ENCODE results near the gene OXSR1. TPM values are rescaled to one million over a fixed set of nuclear protein-coding genes. Genes with fewer than 3 reads are reported as not detected.

Gene OXSR1
- total and polyA plus RNA-seq, 2 of the 13 experiments (the other 11 are each of a cell fraction or from before 2014, with no cell fraction given), result 27.4 to 32.6 TPM

DNA sequence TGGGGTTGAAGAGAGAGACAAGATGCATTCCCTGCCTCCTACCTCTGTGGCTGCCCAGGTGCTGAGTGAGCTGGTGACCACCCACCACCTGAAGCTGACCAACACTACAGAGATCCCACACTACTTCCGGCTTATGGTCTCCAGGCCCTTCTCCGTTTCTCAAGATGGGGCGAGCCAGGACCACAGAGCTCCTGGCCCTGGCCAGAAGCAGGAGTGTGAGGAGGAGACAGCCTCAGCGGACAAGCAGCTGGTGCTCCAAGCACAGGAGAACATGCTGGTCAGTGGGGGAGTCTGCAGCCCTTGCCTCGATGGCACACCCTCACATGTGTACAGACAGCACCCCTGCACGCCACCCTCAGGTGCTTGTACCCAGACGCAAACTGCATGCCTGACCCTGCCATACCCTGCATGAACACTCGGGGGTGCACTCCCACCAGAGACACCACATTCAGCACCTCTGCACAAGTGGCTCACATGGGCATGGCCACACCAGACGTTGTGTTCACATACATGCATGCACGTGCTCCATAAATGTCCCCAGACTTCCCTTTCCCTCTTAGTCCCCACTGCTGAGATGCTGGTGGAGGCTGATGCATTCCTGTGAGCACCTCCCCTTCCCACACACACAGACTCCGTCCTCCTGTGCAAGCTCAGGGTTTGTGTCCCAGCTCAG is 47.5 kb upstream of the OXSR1 start (continued):
- TF ChIP-seq, protein P1, sequence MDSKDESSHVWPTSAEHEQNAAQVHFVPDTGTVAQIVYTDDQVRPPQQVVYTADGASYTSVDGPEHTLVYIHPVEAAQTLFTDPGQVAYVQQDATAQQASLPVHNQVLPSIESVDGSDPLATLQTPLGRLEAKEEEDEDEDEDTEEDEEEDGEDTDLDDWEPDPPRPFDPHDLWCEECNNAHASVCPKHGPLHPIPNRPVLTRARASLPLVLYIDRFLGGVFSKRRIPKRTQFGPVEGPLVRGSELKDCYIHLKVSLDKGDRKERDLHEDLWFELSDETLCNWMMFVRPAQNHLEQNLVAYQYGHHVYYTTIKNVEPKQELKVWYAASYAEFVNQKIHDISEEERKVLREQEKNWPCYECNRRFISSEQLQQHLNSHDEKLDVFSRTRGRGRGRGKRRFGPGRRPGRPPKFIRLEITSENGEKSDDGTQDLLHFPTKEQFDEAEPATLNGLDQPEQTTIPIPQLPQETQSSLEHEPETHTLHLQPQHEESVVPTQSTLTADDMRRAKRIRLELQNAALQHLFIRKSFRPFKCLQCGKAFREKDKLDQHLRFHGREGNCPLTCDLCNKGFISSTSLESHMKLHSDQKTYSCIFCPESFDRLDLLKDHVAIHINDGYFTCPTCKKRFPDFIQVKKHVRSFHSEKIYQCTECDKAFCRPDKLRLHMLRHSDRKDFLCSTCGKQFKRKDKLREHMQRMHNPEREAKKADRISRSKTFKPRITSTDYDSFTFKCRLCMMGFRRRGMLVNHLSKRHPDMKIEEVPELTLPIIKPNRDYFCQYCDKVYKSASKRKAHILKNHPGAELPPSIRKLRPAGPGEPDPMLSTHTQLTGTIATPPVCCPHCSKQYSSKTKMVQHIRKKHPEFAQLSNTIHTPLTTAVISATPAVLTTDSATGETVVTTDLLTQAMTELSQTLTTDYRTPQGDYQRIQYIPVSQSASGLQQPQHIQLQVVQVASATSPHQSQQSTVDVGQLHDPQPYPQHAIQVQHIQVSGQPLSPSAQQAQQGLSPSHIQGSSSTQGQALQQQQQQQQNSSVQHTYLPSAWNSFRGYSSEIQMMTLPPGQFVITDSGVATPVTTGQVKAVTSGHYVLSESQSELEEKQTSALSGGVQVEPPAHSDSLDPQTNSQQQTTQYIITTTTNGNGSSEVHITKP (CRISPR knock-in tag; IDR thresholded peaks at IDR 0.05; ENCODE audit: low read depth), result no peak
- TF ChIP-seq ZNF83 (CRISPR knock-in tag; IDR thresholded peaks at IDR 0.05; ENCODE audit: borderline replicate concordance) (no peak), HDAC2 (CRISPR knock-in tag; IDR thresholded peaks at IDR 0.05) (peak; percentile 39), ZNF713 (CRISPR knock-in tag; IDR thresholded peaks at IDR 0.05) (no peak), ZNF501 (CRISPR knock-in tag; IDR thresholded peaks at IDR 0.05) (no peak; the same call in 1 of the 2 replicates), PHF21A (CRISPR knock-in tag; IDR thresholded peaks at IDR 0.05) (no peak), ZNF607 (CRISPR knock-in tag; IDR thresholded peaks at IDR 0.05; ENCODE audit: borderline replicate concordance) (no peak), FIP1L1 (IDR thresholded peaks at IDR 0.05; ENCODE audit: borderline replicate concordance, insufficient read depth, low read depth, low read length) (no peak), NFE2L2 (IDR thresholded peaks at IDR 0.05; ENCODE audit: low read length) (no peak), NRL (CRISPR knock-in tag; IDR thresholded peaks at IDR 0.05; ENCODE audit: borderline replicate concordance) (no peak), CBX1 (IDR thresholded peaks at IDR 0.05; ENCODE audit: low read depth) (no peak), MAF1 (CRISPR knock-in tag; IDR thresholded peaks at IDR 0.05; ENCODE audit: borderline replicate concordance) (no peak), NCOA5 (CRISPR knock-in tag; IDR thresholded peaks at IDR 0.05) (no peak)
- TF ChIP-seq, protein P2, sequence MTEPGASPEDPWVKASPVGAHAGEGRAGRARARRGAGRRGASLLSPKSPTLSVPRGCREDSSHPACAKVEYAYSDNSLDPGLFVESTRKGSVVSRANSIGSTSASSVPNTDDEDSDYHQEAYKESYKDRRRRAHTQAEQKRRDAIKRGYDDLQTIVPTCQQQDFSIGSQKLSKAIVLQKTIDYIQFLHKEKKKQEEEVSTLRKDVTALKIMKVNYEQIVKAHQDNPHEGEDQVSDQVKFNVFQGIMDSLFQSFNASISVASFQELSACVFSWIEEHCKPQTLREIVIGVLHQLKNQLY (CRISPR knock-in tag; IDR thresholded peaks at IDR 0.05), result no peak
- TF ChIP-seq, protein P3, sequence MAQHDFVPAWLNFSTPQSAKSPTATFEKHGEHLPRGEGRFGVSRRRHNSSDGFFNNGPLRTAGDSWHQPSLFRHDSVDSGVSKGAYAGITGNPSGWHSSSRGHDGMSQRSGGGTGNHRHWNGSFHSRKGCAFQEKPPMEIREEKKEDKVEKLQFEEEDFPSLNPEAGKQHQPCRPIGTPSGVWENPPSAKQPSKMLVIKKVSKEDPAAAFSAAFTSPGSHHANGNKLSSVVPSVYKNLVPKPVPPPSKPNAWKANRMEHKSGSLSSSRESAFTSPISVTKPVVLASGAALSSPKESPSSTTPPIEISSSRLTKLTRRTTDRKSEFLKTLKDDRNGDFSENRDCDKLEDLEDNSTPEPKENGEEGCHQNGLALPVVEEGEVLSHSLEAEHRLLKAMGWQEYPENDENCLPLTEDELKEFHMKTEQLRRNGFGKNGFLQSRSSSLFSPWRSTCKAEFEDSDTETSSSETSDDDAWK (CRISPR knock-in tag; IDR thresholded peaks at IDR 0.05), result no peak
- TF ChIP-seq, protein P4, sequence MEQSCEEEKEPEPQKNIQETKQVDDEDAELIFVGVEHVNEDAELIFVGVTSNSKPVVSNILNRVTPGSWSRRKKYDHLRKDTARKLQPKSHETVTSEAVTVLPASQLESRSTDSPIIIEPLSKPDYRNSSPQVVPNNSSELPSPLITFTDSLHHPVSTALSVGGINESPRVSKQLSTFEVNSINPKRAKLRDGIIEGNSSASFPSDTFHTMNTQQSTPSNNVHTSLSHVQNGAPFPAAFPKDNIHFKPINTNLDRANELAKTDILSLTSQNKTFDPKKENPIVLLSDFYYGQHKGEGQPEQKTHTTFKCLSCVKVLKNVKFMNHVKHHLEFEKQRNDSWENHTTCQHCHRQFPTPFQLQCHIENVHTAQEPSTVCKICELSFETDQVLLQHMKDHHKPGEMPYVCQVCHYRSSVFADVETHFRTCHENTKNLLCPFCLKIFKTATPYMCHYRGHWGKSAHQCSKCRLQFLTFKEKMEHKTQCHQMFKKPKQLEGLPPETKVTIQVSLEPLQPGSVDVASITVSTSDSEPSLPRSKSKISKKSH (CRISPR knock-in tag; IDR thresholded peaks at IDR 0.05; ENCODE audit: borderline replicate concordance), result no peak; the same call in 1 of the 2 replicates
- TF ChIP-seq, protein P5, sequence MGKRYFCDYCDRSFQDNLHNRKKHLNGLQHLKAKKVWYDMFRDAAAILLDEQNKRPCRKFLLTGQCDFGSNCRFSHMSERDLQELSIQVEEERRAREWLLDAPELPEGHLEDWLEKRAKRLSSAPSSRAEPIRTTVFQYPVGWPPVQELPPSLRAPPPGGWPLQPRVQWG (CRISPR knock-in tag; IDR thresholded peaks at IDR 0.05; ENCODE audit: borderline replicate concordance, low read depth), result no peak
- TF ChIP-seq, protein P6, sequence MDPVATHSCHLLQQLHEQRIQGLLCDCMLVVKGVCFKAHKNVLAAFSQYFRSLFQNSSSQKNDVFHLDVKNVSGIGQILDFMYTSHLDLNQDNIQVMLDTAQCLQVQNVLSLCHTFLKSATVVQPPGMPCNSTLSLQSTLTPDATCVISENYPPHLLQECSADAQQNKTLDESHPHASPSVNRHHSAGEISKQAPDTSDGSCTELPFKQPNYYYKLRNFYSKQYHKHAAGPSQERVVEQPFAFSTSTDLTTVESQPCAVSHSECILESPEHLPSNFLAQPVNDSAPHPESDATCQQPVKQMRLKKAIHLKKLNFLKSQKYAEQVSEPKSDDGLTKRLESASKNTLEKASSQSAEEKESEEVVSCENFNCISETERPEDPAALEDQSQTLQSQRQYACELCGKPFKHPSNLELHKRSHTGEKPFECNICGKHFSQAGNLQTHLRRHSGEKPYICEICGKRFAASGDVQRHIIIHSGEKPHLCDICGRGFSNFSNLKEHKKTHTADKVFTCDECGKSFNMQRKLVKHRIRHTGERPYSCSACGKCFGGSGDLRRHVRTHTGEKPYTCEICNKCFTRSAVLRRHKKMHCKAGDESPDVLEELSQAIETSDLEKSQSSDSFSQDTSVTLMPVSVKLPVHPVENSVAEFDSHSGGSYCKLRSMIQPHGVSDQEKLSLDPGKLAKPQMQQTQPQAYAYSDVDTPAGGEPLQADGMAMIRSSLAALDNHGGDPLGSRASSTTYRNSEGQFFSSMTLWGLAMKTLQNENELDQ (CRISPR knock-in tag; IDR thresholded peaks at IDR 0.05; ENCODE audit: borderline replicate concordance), result no peak
